Breast epithelium (tissue), 4 donors: Measurements from ENCODE around the gene HIPK1. TPM values are rescaled to one million over a fixed set of nuclear protein-coding genes. Genes with fewer than 3 reads are reported as not detected.

ENCODE experiments used
- DNase-seq, 2 donors: peaks; one replicate each; pipeline ENCODE4 v3.0.0-alpha.2; 2019; ENCODE audit warnings: low spot score in 2 of 2
- H3K27ac ChIP-seq, 2 donors: fragments of 200-600 bp; sonication (generic) in 1 of 2; one replicate each; pipeline ENCODE4 v1.5.1; 2016 to 2019; ENCODE audit warnings: mild to moderate bottlenecking in 1 of 2
- H3K27me3 ChIP-seq, 2 donors: fragments of 200-600 bp; sonication (generic) in 1 of 2; one replicate each; pipeline versions ENCODE4 v1.5.1 to v1.6.0; 2017 to 2019; ENCODE audit warnings: control low read depth in 1 of 2, mild to moderate bottlenecking in 1 of 2
- H3K36me3 ChIP-seq: fragments of 200-600 bp; one replicate; pipeline ENCODE4 v1.5.1; 2019
- H3K4me1 ChIP-seq, 2 donors: fragments of 200-600 bp; sonication (generic); one replicate each; pipeline ENCODE4 v1.5.1; 2016 to 2019; ENCODE audit warnings: control low read depth in 1 of 2
- H3K4me3 ChIP-seq, 3 donors: fragments of 200-600 bp; sonication (generic); 1 replicate in 2 of 3; 2 replicates in 1 of 3; pipeline ENCODE4 v1.5.1; 2016 to 2019; ENCODE audit warnings: mild to moderate bottlenecking in 3 of 3, moderate library complexity in 2 of 3
- H3K9me3 ChIP-seq, 2 donors: fragments of 200-600 bp; sonication (generic) in 1 of 2; one replicate each; pipeline ENCODE4 v1.5.1; 2016 to 2019; ENCODE audit warnings: control low read depth in 1 of 2
- POLR2A ChIP-seq: fragments of 450-650 bp; IDR thresholded peaks from one replicate; pipeline ENCODE4 v1.6.1; 2016; ENCODE audit warnings: antibody characterized with exemption, mild to moderate bottlenecking, moderate library complexity
- POLR2AphosphoS5 ChIP-seq, 3 donors: sonication (generic); formaldehyde crosslinking; IDR thresholded peaks; one replicate each; pipeline ENCODE4 v1.6.1; 2017; ENCODE audit warnings: antibody characterized with exemption in 3 of 3
- intact Hi-C: fragments of 100-400 bp; cut with DNase I; formaldehyde crosslinking; loops from one replicate; pipeline ENCODE4 v1.15.1; 2023; ENCODE audit warnings: low total_unique reads
- total RNA-seq, 3 donors: library from RNA; depleted of rRNA; stranded (reverse); fragments of >200 nt; gene quantifications; one replicate each; pipeline ENCODE4 v1.1.0, GENCODE V29; 2016
- TF ChIP-seq, protein P1 (sequence below), 3 donors: fragments of 450-650 bp; IDR thresholded peaks; one replicate each; pipeline ENCODE4 v1.5.1; 2016 to 2017; ENCODE audit warnings: antibody characterized with exemption in 3 of 3, mild to moderate bottlenecking in 3 of 3, moderate library complexity in 3 of 3

HIPK1 gene
- total RNA-seq, 3 donors from 2014 or later = 46.9 to 66.2 (median 57.8) TPM

DNA sequence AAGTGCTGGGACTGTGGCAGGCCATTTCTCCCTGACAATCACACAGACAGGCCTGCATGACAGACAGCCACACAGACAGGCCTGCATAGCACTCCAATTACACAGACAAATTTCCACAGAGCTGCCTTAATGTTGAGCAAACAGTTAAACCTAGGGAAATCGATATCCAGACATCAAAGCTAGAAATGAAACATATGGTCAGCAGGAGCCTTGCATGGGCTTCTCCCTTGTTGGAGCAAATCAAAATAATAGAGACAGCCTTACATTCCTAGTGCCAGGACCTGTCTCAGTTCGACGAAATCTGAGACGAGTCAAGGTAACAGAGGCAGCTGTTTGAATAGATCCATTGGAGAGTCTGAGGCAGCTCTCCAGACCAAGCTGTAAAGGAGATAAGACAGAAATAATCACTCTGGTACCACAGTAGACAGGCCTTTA lies 92.6 kb downstream of the HIPK1 start:
- Histone ChIP-seq H3K9me3 (no peaks in the 10 kb centered on the region), H3K27me3 (no peaks in the 10 kb centered on the region), H3K4me3 (no peak overlapping the region), H3K27ac (no peak overlapping the region), H3K36me3 (no peaks in the 10 kb centered on the region), H3K4me1 (no peaks in the 10 kb centered on the region)
- no peak for DNase-seq
- intact Hi-C loops = no loop called here
- TF ChIP-seq, protein P1, sequence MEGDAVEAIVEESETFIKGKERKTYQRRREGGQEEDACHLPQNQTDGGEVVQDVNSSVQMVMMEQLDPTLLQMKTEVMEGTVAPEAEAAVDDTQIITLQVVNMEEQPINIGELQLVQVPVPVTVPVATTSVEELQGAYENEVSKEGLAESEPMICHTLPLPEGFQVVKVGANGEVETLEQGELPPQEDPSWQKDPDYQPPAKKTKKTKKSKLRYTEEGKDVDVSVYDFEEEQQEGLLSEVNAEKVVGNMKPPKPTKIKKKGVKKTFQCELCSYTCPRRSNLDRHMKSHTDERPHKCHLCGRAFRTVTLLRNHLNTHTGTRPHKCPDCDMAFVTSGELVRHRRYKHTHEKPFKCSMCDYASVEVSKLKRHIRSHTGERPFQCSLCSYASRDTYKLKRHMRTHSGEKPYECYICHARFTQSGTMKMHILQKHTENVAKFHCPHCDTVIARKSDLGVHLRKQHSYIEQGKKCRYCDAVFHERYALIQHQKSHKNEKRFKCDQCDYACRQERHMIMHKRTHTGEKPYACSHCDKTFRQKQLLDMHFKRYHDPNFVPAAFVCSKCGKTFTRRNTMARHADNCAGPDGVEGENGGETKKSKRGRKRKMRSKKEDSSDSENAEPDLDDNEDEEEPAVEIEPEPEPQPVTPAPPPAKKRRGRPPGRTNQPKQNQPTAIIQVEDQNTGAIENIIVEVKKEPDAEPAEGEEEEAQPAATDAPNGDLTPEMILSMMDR (IDR thresholded peaks at IDR 0.05) = no peak
- TF ChIP-seq POLR2A (no peak), POLR2AphosphoS5 (IDR thresholded peaks at IDR 0.05) (no peak)

DNA sequence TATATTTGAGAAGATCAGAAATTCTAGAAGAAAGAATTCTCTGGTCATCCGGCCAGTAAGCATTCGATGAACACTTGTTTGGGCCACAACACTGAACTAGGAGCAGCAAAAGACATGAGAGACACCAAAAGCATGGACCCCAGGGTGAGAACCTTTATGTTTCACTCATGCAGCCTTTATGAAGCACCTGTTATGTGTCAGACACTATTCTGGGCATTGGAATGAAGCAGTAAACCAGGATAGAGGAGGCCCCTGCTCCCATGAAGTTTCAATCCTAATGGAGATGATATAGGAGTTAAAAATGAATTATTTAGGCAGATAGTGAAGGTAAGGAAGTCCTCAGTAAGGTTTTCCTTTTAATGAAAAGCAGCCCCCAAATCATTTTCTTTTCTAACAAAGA lies 93.8 kb downstream of the HIPK1 start:
- no peaks in the 10 kb centered on the region for H3K9me3 ChIP-seq
- no peak overlapping the region for H3K27ac ChIP-seq
- DNase-seq = no peak
- intact Hi-C loops = no loop called here
- no peak overlapping the region for H3K4me3 ChIP-seq
- H3K4me1 ChIP-seq = no peaks in the 10 kb centered on the region
- no peaks in the 10 kb centered on the region for H3K36me3 ChIP-seq
- no peak for TF ChIP-seq POLR2AphosphoS5 (IDR thresholded peaks at IDR 0.05)
- TF ChIP-seq, protein P1 (IDR thresholded peaks at IDR 0.05) = no peak
- TF ChIP-seq POLR2A = no peak
- H3K27me3 ChIP-seq = no peaks in the 10 kb centered on the region

DNA sequence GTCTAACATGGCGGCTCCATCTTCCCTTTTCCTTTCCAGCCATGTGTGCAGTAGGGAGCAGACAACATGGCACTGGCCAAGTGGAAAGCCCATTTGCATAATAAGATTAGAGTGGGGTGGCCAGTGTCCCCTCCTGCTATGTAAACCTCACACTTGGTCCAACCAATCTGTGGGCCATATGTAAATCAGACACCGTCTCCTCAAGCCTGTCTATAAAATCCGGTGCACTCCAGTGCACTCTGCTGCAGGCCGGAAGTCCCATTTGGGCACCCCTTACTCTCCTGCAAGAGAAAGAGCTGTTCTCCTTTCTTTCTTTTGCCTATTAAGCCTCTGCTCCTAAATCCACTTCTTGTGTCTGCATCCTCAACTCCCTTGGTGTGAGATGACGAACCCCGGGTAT lies 94.3 kb downstream of the HIPK1 start:
- Histone ChIP-seq H3K27me3 (no peaks in the 10 kb centered on the region), H3K36me3 (no peaks in the 10 kb centered on the region), H3K27ac (no peak overlapping the region), H3K9me3 (no peaks in the 10 kb centered on the region), H3K4me3 (no peak overlapping the region), H3K4me1 (no peaks in the 10 kb centered on the region)
- TF ChIP-seq POLR2A = no peak
- no peak for TF ChIP-seq POLR2AphosphoS5 (IDR thresholded peaks at IDR 0.05)
- TF ChIP-seq, protein P1 (IDR thresholded peaks at IDR 0.05) = no peak
- no peak for DNase-seq
- intact Hi-C loops = no loop called here

DNA sequence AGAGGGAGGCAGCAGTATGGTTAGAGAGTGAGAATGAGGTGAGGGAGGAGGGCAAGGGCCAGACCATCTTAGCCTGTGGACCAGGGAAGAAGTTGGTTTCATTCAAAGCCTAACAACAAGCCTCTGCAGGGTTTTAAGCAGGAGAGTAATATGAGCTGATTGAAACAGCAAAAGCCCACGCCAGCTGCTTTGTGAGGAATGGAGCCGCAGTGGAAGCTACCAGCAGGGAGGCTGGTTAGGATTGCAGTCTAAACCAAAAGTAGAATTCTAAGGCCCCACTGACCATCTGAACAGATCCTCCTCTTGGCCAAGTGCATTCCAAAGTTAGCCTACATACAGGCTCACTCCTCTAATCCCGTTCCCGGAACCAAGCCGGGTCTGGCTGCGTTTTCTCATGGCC lies 94.9 kb downstream of the HIPK1 start:
- no peaks in the 10 kb centered on the region for H3K27me3 ChIP-seq
- no peaks in the 10 kb centered on the region for H3K9me3 ChIP-seq
- H3K36me3 ChIP-seq = no peaks in the 10 kb centered on the region
- no peaks in the 10 kb centered on the region for H3K4me1 ChIP-seq
- H3K27ac ChIP-seq = no peak overlapping the region
- DNase-seq = no peak
- intact Hi-C loops = no loop called here
- TF ChIP-seq, protein P1 (IDR thresholded peaks at IDR 0.05) = no peak
- TF ChIP-seq POLR2AphosphoS5 (IDR thresholded peaks at IDR 0.05) (no peak), POLR2A (no peak)
- H3K4me3 ChIP-seq = no peak overlapping the region

DNA sequence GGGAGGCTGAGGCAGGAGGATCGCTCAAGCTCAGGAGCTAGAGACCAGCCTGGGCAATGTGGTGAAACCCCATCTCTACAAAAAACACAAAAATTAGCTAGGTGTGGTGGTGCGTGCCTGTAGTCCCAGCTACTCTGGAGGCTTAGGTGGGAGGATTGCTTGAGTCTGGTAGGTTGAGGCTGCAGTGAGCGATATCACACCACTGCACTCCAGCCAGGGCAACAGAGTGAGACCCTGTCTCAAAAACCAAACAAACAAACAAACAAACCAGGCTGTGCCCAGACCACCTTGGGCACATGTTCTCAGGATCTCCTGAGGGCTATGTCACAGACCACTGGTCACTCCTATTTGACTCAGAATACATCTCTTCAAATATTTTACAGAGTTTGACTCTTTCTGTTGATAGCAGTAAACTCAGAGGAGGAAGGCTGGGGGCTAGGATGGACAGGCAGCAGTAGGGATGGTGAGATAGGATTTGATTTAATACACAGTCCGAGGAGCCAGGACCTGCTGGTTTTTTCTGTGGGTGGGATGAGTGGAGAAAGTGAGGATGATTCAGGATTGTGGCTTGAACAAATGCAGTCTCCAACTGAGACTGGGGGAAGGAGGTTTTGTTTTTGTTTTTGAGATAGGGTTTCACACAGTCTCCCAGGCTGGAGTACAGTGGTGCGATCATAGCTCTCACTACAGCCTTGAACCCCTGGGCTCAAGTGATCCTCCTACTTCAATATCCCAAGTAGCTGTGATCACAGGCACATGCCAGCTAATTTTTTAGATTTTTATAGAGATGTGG lies 96.7 kb downstream of the HIPK1 start:
- TF ChIP-seq, protein P1 (IDR thresholded peaks at IDR 0.05) = no peak
- TF ChIP-seq POLR2AphosphoS5 (IDR thresholded peaks at IDR 0.05) (no peak), POLR2A (no peak)
- H3K36me3 ChIP-seq = no peaks in the 10 kb centered on the region
- H3K27ac ChIP-seq = no peak overlapping the region
- no peaks in the 10 kb centered on the region for H3K9me3 ChIP-seq
- no peaks in the 10 kb centered on the region for H3K27me3 ChIP-seq
- no peaks in the 10 kb centered on the region for H3K4me1 ChIP-seq
- H3K4me3 ChIP-seq = no peak overlapping the region
- intact Hi-C loops = no loop called here
- DNase-seq = no peak
